Measurements from ENCODE around the gene SPEF1.

DNA sequence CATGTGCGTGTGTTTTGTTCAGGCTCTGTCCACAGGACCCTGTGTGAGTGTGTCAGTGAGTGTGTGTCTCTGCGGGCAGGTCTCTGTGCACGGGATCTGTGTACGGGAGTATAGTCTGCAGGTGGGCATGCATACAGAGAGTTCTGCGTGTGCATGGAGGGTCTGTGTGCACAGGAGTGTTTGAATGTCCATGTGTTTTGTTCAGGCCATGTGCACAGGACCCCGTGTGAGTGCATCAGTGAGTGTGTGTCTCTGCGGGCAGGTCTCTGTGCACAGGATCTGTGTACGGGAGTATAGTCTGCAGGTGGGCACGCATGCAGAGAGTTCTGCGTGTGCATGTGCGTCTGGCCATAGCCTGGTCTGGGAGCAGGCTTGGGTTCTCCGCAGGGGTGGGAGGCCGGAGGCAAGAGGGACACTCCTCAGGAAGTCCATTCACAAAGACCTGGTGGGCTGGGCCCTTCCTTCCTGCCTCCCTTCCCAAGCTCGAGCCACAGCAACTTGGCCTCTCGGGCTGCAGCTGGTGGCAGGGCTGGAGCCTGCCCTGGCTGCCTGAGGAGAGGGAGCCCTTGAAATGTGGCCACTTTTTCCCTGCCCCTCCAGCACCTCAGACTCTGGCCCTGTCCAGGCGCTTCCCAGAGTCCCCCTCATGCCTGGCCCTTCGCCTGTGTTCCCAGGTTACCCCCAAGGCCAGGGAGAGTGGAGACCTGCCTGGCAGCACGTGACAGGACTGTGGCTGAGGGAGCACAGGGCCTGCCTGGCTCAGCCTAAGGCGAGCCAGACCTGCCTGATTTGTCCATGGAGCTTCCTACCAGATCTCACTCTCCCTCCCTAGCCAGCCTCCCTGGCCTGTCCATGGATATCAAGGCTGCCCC is 42.0 kb downstream of the SPEF1 start:
- TF ChIP-seq CTCF (IDR thresholded peaks at IDR 0.05; ENCODE audit: low read depth, low read length, poor library complexity, severe bottlenecking): no peak
- no peak for TF ChIP-seq EZH2phosphoT487 (IDR thresholded peaks at IDR 0.05; ENCODE audit: borderline replicate concordance, low read length)

Data from DOHH2 (cell line).